NCI-H748 (cell line): ENCODE measurements around the gene ABHD14A.

Source experiments
- DNase-seq: peaks from one replicate; lab custom pipeline; 2025; ENCODE audit not compliant: unreplicated experiment; lab: John Stamatoyannopoulos, UW

Gene ABHD14A

DNA sequence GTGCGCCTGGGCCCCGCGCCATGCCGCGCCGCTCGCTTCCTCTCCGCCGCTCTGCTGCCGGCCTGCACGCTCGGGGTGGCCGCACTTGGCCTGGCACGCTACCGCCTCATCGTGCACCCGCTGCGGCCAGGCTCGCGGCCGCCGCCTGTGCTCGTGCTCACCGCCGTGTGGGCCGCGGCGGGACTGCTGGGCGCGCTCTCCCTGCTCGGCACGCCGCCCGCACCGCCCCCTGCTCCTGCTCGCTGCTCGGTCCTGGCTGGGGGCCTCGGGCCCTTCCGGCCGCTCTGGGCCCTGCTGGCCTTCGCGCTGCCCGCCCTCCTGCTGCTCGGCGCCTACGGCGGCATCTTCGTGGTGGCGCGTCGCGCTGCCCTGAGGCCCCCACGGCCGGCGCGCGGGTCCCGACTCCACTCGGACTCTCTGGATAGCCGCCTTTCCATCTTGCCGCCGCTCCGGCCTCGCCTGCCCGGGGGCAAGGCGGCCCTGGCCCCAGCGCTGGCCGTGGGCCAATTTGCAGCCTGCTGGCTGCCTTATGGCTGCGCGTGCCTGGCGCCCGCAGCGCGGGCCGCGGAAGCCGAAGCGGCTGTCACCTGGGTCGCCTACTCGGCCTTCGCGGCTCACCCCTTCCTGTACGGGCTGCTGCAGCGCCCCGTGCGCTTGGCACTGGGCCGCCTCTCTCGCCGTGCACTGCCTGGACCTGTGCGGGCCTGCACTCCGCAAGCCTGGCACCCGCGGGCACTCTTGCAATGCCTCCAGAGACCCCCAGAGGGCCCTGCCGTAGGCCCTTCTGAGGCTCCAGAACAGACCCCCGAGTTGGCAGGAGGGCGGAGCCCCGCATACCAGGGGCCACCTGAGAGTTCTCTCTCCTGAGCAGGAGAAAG is 18.7 kb upstream of the ABHD14A start:
- peak; percentile 66 for DNase-seq

DNA sequence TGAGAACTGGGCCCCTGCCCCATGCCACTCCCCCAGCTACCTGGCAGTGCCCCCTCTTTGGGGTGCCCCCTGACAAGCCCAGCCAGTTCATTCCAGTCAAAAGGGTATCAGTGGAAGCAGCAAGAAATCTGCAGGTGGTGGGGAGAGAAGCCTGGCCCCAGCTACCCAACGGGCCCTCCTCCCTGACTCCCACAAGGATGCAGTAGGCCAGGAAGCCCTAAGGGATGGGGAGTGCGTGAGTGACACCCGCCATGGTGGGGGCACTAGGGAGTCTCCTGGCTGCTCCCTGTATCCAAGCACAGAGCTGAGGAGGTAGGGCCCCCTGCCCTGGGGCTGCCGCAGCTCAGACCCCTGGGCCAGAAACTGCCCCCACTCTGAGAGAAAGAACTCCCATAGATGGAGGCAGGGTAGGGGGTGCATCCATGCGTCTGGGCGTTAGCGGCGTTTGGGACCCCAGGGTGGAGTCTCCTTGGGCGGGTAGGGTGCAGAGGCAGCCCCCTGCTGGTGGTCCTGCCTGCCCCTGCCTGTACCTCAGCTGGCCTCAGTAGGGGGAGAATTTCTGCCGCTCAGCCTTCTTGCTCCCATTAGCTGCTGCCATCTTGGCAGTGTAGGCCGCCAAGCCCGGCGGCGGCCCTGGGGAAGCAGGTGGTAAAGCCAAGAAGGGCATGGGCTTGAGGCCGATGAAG is 17.2 kb upstream of the ABHD14A start:
- no peak for DNase-seq

DNA sequence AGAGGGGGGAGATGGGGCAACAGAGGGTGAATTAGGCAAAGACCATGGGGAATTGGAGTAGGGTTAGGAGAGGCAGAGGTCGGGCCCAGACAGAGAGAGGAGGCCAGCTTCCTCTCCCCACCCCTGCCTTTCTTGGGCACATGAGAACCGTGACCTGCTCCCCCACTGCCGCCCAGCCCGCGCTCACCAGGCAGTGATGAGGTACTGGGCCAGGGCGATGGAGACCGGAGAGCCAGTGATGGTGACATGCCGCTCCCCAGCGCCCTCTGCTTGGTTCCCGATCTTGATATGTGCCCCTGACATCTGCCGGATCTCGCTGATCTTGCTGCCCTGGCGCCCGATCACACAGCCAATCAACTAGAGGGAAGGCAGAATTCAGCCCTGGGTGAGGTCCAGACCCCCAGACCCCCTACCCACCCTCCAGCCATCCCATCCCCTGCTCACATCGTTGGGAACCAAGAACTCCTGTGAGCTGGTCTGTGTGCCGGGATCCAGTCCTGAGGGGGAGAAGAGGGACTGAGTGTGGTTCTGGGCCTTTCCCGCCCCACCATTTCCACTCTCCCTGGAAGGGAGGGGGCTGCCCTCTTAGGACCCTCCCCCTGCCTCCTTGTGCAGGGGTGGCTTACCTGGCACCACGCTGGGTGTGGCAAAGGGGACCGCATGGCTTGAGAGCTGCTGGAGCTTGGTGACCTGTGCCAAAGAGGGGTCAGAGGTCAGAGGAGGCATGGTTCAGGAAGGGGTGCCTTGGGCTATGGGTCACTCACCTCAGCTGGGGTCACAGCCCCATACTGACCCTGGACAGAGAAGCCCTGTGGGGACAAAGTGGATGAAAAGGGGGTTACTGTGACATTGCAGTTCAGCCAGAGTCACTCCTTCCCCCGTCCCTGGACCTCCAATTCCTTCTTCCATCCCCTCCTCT is 16.0 kb upstream of the ABHD14A start:
- DNase-seq: no peak

DNA sequence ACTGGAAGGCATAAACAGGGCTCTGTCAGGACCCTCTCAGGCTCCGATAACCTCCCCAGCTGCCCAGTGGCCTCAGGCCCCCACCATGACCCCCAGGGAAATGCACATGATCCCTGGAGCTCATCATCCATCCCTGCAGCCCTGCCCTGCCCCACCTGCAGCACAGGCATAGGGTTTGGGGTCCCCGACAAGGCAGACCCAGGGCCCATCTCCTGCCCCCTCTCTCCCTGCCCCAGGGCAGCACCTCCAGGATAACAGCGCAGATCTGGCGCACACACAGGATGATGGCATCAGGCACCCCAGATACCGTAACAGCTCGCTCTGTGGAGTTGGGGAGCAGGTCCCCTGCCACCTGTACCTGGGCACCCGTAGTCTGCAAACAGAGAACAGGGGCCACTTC is 15.2 kb upstream of the ABHD14A start:
- DNase-seq: no peak

DNA sequence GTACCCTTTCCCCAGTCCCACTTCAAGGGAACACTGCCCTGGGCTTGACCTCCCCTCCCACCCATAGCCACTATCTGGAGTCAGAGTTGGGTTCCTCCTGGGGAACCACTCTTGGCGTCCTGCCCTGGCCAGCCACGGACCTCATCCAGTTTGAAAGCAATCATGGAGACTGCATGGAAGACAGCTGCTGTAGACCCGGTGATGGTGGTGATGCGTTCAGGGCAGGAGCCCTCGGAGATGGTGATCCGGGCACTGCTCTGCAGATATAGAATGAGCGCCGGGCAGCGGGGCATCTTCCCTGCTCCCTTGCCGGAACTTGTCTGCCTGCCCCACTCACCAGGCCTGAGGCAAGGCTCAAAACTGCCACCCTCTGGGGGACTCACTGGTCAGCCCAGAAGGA is 14.5 kb upstream of the ABHD14A start:
- no peak for DNase-seq

DNA sequence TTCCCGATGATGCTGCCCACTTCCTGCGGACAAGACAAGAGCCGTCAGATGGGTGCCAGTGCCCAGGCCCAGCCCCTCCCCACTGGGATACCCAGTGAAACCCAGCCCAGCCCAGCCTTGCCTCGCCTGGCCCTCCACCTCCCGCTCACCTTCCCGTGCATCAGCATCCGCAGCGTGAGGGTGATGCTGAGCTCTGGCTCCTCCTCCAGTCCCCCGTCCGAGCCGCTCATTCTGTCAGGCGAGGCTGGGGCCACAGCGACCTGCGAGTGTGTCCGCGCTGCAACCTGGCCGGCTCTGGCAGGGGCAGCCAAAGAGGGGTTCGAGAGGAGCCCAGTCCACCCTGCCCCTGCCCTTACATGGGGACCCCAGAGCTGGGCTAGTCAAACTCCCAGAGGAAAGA is 13.9 kb upstream of the ABHD14A start:
- DNase-seq: no peak

DNA sequence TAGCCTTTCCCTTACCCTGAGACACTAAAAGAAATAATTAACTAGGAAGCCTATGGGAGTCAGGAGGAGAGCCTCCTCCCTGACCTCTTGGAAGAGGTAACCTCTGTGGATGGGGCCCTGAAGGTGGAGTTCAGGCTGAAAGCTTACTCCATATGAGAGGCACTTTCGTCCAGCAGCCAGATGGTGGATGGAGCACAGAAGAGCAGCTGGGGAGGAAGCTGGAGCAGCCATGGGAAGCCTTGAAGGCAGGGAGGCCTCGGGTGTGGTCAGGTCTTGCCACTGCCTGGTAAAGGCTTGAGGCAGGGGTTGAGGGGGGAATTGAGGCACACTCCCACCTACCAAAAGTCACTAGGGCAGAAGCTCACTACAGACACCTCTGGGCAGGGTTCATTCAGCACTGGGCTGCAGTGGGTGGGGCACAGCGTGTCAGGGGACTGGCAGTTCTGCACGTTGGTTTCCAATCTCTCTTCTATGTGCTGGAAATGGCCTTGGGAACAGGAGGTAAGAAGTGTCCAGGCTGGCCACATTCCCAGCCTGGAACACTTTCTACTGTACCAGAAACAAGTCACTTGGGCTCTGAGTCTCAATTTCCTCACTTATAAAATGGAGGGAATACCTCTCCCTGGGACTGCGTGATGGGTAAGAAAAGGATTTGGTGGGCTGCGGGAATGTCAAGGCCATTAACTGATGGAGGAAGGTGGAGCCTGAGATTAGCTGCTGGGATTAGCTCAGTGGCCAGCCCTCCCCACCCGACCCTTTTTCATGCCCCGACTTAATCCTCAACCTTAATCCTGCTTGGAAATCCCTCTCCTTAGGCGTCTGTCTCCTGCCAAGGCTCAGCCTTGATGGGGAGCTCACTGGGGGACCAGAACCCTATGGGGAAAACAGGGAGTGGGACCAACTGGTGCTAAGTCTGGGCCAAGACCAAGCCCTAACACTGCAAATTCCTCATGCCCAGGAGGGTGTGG is 13.0 kb upstream of the ABHD14A start:
- no peak for DNase-seq

DNA sequence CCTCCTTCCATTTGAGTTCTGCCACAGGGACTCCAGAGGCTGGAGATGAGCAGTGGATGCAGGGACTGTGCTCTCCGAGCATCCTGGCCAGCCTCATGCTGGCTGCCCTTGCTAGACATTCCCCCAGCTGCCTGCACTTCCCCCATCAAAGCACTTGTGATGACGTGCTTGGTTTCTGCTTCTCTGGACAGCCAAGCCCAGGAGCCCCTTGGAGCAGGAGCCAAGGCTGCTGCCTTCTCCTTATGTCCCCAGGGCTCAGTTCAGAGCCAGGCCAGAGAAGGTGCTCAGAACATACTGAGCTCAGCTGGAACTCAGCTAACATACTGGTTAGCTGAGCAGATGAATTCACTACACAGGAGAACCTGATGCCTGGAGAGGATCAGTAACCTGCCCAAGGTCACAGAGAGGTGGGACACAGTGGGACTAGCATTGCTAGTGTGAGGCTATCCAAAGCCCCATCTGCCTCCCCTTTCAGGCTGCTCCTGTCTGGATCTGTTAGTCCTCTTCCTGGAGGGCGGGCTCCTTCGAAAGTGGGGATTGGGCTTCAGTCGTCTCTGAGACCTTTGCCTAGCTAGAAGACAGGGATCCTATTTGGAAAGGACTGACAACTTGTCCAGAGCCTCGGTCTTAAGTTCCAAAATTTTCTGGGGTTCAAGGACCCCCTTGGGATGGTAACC is 11.9 kb upstream of the ABHD14A start:
- no peak for DNase-seq

DNA sequence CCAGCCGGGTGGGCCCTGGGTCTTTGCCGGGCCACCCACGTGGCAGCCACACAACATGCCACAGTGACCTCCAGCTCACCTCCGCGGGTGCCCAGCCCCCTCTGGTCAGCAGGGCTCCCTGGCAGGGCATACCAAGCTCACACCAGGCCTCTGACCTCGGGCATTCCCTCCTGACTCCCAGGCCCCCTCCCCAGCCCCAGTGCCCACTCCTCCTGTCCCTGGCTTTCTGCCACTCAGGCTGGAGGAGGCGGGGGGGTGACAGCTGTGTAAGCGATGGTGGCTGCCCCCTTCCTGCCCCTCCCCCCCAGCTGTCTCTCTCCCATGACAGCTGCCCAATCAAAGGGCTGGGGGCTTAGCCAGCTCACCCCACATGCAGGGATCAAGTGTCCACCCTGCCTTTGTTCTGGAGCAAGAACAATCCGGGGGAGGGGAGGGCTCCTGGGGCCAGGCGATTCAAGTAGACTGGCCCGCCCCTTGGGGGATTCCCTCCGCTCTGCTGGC is 10.9 kb upstream of the ABHD14A start:
- DNase-seq: peak; percentile 57

DNA sequence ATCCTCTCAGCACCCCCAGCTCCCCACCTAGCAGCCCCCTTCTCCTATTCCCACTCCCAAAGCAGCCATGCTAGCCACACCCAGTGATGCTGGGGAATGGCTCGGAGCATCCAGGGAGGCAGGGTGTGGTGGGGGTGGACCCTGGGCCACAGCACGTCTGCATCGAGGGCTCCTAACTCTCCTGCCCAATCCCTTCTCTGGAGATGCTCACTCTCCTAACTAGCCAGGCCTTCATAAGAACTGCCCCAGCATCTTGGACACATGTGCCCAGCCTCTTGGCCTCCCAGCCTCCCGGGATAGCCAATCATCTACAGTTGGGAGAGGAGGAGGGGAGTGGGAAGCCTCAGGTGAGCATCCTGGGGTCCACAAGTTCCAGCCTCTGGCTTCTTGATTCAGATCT is 10.3 kb upstream of the ABHD14A start:
- DNase-seq: peak; percentile 27

DNA sequence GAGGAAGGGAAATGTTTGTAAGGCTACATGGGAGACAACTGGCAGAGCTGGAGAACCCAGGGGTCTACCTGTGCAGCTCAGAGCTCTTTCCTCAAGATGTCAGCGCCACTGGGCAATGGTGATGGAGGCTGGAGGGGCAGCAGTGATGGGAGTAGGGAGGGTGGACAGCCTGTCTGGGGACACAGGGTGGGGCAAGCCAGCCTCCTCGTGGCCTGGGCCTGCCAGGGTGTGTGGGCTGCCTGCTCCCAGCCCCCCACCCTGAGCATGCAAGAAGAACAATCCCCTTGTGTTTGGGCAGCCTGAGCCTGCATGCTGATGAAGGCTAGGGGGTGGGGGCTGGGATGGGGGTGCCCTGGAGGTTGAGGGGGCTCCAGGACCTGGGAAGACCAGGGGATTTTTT is 8.8 kb upstream of the ABHD14A start:
- no peak for DNase-seq

DNA sequence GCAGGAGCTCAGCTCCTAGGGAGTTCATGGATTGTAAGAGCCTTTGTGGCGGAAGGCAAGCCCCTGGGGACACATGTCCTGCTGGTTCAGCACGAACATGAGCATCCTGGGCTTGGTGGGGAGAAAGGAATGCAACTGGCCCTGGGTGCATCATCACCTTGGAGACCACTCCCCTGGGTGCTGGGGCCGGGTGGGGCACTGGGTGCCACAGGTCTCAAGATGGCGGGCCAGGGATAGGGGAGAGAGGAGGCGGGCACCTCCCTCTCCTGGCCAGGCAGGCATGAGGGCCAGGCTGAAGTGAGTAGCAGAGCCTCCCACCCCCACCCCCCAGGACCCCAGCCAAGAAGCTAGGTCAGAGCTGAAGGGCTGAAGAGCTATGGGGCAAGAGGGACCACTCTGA is 8.4 kb upstream of the ABHD14A start:
- DNase-seq: no peak

DNA sequence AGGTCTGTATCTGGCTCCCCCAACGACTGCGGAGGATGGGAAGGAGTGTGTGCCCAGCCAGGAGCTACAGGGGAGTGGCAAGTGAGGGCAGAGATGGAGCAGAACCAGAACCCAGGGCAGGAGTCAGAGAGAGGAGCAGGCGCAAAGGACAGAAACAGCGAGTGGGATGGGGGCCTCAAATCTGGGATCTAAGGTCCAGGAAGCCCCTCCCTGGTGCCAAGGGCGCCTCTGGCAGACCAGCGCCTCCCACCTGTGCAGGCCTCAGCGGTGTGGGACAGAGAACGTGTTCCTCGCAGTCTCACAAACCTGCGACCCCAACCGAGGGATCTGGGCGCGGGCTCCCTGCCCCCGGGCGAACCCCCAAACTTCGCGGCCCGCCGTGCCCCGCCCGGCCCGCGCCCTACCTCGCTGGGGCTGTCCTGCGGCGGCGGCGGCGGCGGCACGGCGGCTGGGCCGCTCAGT is 7.9 kb upstream of the ABHD14A start:
- DNase-seq: peak; percentile 27

DNA sequence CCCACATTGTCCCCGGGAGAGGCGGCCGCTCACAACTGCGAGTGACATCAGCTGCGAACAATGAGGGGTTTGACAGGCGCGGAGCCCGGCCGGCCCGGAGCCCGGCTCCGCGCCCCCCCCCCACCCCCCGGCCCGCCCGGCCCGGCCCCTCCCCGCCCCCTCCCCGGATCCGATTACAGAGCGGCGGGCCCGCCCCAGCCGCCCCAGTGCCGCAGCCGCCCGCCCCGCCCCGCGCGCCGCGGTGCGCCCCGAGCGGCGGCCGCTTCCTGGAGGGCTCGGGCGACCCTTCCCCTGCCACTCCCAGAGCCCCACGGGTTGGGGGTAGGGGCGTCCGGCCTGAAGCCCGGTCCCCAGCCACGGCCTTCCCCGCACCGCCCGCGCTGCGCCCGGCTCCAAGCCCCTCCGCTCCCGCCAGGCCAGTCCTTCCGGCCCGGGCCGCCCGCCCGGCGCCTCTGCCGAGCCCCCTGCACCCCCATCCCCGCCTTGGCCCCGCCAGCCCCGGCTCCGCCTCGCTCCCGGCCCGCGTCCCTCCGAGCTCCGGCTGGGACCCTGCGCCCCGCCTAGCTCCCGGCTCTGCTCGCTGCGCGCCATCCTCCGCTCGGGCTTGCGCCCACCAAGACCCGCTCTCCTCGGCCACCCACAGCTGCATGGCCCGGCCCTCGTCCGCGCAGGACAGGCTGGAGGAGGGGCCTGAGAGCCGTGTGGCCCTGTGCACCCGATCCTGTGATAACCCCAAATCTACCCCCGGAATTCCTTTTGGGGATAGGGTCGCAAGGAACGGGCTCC is 7.3 kb upstream of the ABHD14A start, which contains the start of gene PCBP4:
PCBP4 (minus strand) TSS at position 71 of the 786 bp plus-strand sequence. CDS start 6,214 bp downstream, outside the sequence.
- peak; percentile 61 for DNase-seq

DNA sequence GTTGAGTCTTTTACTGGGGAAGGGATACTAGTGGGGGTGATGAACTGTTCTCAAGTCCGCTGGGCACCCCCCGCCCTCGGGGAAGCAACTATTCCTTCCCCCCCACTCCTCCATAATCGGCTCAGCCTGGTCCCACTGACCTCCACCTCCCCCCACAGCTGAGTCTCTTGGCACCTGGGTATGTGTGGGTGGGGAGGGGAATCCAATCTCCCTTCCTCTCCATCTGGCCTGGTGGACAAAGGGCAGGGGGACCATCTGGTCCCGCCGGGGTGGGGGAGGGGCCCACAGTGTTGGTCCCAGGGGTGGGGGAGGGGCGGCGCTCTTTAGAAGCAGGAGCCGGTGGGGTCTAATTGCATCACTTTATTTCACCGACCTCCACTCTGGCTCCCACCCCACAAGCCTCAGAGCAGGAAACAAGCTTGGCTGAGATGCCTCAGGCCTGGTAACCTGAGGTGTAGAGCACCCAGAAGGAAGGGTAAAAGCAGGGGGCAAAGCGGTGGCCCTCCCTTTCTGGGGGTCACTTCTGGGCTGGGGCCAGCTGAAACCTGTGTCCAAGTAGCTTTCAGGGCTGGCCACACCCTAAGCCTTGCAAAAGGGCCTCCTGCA is 6.6 kb upstream of the ABHD14A start:
- peak; percentile 54 for DNase-seq

DNA sequence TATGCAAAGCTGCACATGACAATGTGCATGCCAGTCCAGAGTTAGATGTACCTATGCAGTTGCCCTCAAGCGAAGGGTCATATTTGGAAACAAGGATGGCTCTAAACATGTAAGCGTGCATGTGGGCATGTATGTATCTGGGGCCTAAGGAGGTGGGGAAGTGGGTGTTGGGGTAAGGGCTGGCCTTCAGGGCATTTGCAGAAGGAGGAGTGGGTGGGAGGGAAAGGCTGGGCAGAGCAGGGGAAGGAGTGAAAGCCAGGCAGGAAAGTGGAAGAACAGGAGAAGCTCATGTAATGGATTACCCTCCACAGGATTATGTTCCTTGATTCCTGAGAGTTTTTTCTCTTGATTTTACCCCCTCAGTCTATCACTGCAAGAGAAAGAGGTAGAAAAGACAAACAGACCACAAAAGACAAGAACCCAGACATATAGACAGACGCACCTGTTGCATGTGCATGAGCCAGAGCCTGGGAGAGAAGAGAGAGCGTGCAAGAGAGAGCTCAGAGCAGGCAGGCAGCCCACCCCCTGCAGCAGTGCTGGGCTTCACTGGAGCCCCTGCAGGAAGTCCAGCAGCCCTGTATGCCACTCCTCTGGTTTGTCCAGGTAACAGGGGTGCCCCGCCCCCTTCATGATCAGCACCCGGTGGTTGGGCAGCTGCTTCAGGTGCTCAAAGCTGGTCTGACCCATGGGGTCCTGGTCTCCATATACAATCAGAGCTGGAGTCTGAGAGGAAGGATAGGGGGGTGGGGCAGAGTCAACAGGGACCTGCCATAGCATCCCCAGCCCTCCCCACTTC is 5.8 kb upstream of the ABHD14A start:
- peak; percentile 26 for DNase-seq

DNA sequence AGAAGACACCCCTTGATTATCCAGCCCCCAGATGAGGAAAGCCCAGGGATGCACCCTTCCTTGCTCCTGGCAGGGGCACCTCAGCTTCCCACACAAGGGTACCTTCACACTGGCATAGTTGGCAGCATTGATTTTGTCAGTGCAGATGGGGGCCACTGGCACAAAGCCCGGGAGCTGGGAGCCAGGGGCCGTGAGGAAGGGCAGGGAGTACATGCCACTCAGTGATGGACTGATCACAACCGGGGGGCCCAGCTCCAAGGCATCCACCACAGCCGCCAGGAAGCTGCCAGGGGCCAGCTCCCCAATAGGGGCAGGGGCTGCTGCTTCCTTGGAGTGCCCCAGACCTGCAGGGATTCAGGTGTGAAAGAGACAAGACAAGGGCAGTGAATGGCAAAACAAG is 5.0 kb upstream of the ABHD14A start:
- no peak for DNase-seq
